NCI-H2171 (cell line): Measurements from ENCODE around the gene RUNX1.

Source experiments
- DNase-seq: peaks from one replicate; lab custom pipeline; 2025; lab: John Stamatoyannopoulos, UW

The RUNX1 gene

DNA sequence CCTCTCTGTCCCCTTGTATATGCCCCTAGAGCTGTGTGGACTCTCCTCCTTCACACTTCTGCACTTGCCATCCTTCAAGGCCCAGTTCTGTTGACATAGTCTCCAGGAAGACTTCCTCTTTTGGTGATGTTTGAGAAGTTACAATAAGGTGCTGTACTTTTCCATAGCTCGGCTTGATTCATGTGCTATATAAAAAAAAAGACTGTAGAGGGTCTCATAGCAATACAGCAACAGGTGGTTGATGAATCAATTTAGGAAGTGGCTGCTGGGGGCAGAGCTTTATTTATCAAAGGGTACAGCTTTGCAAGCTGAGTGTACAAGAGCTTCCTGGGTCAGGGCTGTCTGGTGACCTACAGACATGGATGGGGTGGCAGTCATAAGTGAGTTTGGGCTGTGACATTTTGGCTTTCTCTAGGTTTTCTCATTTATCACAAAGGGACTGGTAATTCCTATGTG lies 102.7 kb downstream of the RUNX1 start:
- no peak for DNase-seq

DNA sequence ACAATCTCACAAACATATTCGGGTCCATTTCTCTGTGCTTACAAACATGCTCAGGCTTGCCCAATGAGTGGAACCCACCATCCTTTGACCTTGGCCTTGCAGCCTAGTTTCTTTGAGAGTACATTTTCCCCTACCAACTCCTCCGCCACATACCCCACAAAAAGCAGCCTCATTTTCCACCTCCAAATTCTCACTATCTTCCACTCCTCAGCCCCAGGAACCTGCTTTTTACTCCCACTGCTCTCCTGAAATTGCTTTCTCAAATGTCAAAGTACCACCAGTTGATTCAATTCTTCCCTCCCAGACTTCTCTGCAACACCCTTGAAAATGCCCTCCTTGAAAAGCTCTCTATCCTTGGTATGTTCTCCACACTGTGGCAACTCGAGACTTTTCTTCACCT lies 103.8 kb downstream of the RUNX1 start:
- no peak for DNase-seq

DNA sequence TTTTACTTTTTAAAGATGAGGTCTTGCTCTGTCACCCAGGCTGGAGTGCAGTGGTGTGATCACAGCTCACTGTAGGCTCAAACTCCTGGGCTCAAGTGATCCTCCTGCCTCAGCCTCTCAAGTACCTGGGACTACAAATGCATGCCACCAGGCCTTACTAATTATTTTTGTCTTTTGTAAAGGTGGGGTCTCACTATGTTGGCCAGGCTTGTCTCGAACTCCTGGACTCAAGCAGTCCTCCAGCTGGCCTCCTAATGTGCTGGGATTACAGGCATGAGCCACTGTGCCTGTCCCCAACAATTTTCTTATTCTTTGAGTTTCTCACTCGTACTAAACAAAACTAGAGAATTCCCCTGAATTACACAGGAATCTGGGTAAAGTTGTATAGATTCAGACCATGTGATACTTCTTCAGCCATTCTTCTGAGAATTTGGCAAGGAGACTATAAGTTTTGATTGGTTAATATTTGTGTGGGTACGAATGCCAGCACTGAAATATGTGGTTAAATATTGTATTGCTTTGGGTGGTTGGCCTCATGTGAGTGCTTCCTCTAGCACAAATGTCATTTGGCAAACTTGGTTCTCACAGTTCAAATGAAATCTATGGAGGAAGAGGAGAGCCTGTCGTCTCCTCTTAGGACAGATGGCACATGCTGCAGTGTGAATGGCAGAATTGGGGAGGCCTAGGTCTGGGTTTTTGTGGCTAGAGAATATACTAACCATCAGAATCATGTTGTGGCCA lies 104.9 kb downstream of the RUNX1 start:
- DNase-seq, result no peak

DNA sequence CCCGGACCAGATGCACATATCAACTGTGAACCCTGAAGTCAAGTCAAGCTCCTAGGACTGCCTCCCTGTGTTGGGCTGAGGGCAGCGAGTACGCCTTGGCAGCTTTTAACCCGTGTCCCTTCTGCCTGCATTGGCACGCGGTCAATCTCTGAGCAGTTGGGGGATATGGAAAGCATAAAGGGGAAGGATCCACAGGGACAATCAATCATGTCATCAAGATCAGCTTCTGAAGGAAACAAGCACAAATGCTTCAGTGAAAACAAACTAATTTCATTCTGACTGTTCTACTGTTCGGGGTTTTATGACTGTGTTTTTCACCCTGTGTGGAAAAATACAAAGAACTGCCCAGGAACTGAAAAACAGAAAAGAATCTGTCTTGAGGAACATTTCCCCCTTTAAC lies 106.2 kb downstream of the RUNX1 start:
- DNase-seq, result no peak

DNA sequence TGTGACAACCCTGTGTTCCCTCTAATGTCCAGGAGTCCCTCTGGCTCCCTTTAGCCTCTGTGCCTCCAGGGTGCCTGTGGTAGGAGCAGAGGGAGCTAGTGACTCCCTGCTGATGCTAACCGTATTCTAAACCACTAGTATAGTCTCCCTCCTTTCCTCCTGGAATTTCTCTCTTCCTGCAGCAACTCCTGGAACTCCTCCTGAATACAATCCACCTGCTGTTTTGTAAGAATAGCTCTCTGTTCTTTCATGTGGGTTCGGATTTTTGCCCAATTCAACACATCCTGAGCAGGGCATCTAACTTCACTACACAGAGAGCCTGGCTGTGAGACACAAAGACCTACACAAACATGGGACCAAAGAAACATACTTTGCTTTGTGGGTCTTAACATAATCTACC lies 107.9 kb downstream of the RUNX1 start:
- DNase-seq, result no peak

DNA sequence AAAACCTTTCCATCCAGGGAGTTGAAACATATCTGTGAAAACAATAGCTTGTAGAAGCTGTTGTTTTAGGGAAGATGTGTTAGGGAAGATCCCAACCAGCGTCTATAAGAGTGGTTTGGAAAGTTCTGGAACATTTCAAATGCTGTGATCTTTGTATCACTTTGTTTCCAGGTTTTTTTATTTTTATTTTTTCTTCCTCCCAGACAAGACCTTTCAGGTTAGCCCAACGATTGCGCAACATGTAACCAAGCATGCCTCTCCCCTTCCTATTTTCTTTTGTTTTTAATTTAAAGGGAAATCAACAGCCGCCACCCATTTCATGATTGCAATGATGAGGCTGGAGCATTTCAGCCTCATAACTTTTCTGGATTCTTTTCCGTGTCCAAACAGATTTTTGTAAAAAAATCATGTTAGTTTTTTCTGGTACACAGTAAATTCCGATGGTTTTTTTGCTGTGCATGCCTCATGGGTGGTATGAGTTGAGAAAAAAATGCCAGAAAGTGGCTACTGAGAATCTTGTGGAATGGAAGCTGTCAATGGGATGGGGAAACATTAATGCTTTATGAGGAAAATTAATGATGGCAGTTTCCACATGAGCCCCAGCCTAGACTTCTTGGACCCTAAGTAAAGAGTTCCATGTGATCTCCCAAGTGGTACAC lies 109.3 kb downstream of the RUNX1 start:
- no peak for DNase-seq

DNA sequence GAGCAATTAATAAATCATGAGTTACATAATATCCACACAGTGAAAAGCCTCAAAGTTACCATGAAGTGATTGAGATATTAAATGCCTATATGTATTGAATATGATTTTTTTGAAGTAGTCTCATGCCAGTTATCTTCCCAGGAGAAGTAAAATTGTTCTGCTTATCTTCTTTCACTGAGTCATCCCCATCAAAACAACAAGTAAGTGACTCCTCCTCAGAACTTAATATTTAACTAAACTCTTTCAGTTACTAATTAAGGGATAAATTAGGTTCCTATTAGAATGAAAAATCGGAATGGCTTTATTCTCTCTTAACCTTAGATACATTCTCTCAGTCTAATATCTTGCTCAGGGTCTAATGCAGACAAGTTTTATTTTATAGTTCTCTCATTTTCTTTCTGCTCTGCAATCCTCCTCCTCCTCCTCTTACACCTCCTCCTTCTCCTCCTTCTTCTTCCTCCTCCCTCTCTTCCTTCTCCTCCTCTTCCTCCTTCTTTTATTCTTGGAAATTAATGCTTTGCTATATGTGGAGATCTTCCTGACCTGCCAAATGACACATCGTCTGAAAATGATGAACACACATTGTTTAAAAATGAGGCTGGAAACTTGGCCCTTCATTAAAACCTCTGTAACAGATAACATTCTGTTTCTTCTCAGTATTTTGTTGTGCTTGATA lies 110.9 kb downstream of the RUNX1 start:
- no peak for DNase-seq

DNA sequence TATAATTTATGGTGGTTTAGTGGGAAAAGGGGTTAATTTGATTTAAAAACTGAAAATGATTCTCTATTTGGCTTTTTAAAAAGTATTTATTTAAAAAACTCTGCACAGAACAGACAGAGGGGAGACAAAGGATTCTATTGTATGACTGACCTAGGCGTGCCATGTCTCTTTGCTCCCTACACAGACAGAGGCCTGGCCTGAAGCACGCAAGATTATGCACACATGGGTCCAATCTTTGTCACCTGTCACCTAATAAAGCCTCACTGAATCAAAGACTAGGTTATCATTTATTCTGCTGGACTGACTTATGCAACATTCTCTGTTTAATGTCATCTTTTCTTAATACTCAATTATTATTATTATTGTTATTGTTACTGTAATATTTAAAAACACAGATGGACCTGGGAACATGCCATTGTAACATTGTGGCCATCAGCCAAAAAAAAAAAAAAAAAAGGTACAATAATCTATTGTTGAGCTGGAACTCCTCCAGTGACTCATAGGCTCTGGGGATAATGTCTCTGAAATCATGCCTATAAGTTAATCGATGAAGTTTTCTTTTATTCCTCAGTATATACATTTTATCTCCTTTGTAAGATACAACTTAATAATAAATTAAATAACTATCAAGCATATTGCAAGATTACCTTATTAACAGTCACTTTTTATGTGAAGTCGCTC lies 112.1 kb downstream of the RUNX1 start:
- no peak for DNase-seq

DNA sequence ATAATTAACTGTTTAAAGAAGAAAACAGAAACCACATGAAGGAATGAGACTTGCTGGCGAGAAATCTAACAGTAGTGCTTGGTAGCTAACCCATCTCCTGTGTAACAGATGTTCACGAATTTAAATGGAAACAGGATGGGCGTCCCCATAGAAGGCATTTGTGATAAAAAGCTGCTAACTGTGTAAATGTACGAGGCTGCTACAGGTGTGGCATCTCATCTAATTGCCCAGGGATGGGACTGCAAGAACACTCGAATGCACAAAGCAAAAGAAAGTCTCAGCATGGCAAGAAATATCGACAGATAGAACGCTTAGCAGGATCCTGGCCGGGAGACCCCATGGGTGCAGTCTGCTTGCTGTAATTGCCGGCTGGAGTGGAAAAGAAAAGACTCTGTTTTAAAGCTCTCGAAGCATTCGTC lies 112.7 kb downstream of the RUNX1 start:
- no peak for DNase-seq

DNA sequence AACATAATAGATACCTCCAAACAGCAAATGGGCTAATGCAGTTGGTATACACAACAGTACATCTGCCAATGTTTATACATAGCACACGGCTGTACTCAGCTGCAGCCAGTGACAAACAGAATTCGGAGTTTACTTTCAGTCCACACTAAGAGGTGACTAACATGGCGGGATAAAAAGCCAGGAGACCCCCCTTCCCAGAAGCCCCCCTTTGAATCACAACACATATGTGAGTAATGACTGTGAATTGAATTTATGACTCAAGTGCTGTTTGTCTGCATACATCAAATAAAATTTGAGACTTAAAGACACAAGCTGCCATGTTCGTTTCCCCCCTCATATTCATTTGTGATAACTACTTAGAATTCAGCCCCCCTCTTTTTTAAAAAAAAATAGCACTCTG lies 113.2 kb downstream of the RUNX1 start:
- no peak for DNase-seq

DNA sequence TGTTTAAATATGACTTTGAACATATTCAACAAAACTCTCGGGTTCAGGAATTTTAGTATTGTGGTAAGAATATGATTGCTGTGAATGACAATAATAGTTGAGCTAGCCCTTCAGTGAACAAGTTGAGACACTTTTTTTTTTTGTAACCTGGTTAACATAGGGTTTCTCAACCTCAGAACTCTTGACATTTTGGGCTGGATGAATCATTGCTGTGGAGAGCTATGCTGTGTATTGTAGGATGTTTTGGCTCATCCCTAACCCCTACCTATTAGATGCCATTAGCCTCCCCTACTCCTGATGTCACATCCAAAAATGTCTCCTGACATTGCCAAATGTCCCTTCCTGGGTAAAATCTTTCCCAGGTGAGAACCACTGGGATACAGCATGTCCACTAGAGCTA lies 113.7 kb downstream of the RUNX1 start:
- DNase-seq, result no peak

DNA sequence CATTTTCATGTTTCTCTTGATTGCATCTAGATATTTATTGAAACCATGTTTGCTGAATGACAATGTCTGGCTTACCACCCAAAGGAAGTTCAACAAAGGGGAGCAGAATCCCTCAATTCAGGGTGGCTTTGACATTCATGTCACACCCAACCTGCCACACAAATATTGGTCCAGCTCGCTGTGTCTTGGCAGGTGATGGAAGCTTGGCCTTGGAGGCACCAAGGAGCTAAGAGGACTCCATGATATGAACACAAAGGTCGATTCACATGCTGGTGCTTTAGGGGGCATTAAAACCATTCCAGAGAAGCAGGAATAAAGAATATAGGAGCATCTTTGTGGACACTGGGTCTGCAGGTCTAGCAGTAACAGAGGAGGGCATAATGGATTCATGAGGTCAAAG lies 114.8 kb downstream of the RUNX1 start:
- DNase-seq, result no peak

DNA sequence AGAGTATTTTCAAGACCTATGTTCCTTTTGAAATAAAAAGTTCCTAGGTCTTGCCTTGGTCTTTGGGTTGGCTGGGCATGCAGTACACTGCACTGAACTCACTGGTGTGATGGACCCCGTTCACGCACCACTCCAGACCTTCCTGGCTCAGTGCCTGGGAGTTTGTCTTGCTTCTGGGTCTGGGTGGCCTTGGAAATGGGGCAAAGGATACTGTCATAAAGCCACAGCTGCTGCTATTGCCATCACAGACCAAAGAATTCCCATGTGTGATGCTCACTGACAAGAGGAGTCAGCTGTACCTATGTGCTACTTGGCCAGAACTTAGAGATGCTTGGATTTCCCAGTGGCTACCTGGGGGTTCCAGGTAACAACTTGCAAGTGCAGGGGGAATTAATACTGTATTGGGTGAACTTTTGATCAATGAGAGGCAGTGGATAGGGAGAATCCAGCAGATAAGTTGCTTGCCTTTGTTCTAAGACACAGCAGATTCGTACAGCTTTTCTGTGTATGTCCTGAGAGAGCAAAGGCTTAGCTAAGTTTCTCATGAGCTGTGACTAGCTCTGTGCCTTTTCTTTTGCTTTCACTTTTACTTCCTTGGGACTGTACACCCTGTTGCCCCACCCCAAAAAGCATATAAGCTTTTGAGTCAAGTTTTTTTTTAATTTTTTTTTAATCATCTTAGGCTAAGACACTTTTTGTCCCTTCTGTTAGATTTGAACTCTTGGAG lies 115.3 kb downstream of the RUNX1 start:
- no peak for DNase-seq

DNA sequence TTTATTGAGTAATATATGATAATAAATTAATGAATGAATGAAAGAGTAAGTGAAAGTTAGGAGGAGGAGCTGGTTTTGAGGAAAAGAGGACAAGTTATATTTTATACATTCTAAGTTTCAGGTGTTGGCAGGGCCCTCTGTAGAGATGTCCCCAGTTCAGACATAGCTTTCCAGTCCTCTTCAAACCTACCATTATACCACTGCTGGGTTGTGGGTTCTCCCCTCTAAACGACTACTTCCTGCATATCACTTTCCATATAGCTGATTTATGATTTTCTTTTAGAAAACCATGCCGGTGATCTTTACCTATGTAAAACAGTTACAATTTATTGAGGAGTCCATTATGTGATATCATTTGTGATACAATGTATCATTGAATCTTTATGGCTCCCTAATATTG lies 116.9 kb downstream of the RUNX1 start:
- DNase-seq, result no peak

DNA sequence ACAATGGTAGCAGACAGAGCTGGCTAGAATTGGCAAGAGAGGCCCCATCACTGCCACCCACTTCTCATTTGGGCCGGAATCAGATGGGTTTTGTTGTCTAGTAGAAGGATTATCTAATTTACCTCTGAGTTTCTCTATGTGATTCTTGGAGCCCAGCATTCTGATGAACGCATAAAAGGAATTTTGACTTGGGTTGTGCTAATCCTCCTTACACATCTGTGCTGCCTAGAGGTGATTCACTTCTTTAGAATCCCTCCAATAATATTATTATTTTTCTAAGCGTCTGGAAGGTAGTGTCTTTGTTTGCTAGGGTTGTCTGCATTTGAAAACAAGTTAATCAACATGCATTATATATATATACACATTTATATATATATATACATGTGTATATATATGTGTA lies 118.1 kb downstream of the RUNX1 start:
- no peak for DNase-seq

DNA sequence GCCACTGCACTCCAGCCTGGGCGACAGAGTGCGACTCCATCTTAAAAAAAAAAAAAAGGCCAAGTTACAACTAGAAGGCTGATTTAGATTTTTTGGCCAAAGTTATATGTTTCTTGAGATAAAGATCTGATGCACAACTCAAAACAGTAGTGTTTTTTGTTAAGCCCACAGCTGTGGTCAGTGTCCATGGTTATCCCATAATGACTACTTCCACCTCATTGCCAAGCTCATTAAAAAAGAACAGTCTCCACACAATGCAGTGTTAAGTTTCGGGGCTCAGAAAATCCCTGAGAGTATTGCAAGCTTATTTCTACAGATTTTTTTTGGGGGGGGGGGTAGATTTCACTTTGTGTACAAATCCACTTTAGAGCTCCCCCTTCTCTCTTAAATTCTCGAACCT lies 120.5 kb downstream of the RUNX1 start:
- DNase-seq, result no peak

DNA sequence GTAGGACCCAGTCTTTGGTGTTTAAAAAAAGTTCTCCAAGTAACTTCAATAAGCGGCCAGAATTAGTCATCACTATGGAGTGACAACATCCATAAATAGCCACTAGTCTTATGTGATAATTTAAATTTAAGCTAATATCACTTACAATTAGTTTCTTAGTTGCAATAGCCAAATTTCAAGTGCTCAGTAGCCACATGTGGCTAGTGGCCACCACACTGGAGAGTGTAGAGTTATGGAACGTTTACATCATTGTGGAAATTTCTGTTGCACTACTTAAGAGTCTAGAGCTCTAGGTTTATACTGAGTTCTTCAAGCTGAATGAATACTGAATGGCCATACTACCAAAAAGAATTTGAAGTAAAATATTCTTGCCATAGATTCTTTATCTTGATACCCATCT lies 121.1 kb downstream of the RUNX1 start:
- DNase-seq, result no peak

DNA sequence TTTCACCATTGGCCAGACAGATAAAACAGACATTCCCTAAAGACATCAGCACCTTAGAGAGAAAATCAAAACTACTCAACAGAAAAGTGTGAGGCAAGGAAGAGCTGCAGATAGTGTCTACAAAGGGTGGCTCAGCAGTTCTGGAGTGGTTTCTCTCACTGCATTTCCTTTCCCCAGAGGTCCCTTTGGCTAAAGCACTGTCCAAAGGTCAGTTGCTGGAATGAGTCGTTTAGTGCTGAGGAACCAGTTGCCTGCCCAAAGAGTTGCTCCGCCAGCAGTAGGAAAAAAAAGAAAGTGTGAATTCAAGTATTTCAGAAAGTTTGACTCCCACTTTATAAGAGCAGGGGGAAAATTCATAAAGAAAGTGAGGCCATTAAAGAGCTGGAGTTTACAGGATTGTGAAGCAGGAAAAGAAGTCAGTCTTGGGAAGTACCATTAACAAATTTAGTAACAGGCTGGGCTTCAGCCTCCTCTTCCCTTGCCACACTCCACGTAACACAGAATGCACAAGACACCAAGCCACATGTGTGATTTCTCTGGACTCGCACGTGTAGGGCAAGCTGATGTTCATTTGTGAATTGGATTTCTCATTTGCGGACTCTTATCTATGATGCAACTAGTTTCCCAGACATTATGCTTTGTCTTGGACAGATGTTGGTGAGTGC lies 122.2 kb downstream of the RUNX1 start:
- no peak for DNase-seq

DNA sequence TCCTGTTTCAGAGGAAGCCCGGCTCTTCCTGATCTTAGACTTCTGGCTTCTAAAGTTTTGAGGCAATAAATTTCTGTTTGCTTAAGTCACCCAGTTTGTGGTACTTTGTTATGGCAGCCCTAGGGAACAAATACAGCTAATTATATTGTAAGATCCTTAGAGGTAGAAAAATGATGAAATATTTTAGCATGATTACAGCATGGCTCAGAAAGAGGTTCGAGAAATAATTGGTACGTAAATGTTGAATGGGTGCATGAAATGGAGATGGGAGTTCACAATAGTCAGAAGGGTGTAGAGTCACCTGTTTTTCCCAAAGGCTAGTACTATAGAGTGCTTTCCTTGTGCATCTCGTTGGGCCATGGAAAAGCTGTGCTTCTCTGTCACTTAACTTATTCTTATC lies 123.5 kb downstream of the RUNX1 start:
- DNase-seq, result no peak

DNA sequence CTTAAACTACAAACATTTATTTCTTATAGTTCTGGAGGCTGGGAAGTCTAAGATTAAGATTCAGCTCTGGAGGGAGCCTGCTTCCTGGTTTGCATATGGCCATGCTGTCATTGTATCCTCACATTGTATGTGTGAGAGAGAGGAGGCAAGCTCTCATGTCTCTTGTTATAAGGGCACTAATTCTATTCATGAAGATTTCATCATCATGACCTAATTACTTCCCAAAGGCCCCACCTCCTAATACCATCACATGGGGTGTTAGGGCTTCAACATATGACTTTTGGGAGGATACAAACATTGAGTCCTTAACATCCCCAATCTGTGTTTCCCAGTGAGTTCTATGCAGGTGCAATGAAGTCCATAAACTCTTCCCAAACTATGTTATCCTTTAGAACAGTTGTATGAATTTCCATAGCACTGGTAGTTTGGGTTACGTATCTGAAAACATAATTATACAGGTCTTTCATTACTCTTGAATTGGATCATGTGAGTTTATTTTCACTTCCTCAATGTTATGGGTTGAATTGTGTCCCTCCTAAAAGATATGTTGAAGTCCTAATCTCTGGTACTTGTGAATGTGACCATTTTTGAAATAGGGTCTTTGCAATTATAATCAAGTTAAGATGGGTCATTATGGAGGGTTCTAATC lies 124.2 kb downstream of the RUNX1 start:
- no peak for DNase-seq

DNA sequence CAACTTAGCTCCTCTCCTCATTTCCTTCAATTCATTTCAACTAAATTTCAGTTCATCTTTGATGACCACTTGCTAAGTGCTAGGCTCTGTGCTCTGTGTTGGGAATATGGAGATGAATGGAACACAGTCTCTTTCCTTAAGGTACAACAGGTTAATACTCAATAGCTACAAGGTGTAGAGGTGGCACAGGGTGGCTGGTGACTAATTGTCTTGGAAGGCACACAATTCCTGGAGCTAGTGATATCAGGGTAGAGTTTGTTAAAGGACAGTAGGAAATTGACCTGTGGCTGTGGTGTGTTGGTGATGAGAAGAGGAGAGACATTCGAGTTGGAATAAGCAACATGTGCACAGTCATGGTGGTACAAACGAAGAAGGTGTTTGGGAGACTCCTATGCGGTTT lies 124.9 kb downstream of the RUNX1 start:
- DNase-seq, result no peak
